Measurements from ENCODE around the gene ZNF860.

ZNF860 gene

DNA sequence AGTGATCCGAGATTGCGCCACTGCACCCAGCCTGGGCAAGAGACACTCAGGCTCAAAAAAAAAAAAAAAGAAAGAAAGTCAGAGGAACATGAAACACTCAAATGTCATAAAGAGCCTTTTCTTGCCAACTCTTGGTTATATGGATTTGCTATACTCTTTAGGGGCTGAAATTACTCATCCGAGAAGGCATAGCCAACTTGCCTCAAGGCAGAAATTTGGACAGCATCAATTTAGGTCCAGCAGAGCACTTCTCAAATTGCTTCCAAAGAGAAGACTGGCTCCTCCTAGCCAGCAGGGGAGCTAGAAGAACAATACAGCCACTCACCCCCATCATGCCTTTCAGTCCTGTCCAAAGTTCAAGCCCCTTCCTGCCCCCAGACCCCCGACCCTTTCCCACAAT, 44.3 kb upstream of the ZNF860 start:
- Histone ChIP-seq H3K4me3 (ENCODE audit: low read depth, low read length) (no peak overlapping the region), H3K27ac (no peak overlapping the region), H3K27me3 (replicated peaks) (no peaks in the 10 kb centered on the region), H3K36me3 (replicated peaks) (no peaks in the 10 kb centered on the region)
- in situ Hi-C loops (cut with HindIII; ENCODE audit: low pct_ligation_motif_present, low sequenced_read_pairs) = no loop called here
- TF ChIP-seq, protein P1, sequence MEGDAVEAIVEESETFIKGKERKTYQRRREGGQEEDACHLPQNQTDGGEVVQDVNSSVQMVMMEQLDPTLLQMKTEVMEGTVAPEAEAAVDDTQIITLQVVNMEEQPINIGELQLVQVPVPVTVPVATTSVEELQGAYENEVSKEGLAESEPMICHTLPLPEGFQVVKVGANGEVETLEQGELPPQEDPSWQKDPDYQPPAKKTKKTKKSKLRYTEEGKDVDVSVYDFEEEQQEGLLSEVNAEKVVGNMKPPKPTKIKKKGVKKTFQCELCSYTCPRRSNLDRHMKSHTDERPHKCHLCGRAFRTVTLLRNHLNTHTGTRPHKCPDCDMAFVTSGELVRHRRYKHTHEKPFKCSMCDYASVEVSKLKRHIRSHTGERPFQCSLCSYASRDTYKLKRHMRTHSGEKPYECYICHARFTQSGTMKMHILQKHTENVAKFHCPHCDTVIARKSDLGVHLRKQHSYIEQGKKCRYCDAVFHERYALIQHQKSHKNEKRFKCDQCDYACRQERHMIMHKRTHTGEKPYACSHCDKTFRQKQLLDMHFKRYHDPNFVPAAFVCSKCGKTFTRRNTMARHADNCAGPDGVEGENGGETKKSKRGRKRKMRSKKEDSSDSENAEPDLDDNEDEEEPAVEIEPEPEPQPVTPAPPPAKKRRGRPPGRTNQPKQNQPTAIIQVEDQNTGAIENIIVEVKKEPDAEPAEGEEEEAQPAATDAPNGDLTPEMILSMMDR (IDR thresholded peaks at IDR 0.05; ENCODE audit: low read depth, low read length, missing control alignments) = no peak
- no peak for DNase-seq

DNA sequence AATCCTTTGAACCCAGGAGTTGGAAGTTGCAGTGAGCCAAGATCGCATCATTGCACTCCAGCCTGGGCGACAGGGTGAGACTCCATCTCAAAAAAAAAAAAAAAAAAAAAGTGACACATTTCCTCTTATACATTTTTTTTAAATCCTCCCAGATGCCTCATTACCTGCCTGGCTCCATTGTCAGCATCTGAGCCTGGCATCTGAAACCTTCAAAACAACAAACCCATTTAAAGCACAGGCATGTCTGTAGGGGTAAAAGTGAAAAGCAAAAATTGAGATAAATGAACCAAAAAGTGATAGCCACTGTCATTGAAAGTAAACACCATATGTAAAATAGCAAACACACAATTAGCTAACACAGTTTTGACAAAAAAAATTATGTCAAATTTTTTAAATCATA, 39.1 kb upstream of the ZNF860 start:
- Histone ChIP-seq H3K4me3 (ENCODE audit: low read depth, low read length) (no peak overlapping the region), H3K27ac (no peak overlapping the region), H3K27me3 (replicated peaks) (no peaks in the 10 kb centered on the region), H3K36me3 (replicated peaks) (no peaks in the 10 kb centered on the region)
- TF ChIP-seq, protein P1 (IDR thresholded peaks at IDR 0.05; ENCODE audit: low read depth, low read length, missing control alignments) = no peak
- in situ Hi-C loops (cut with HindIII; ENCODE audit: low pct_ligation_motif_present, low sequenced_read_pairs) = no loop called here
- DNase-seq = no peak

DNA sequence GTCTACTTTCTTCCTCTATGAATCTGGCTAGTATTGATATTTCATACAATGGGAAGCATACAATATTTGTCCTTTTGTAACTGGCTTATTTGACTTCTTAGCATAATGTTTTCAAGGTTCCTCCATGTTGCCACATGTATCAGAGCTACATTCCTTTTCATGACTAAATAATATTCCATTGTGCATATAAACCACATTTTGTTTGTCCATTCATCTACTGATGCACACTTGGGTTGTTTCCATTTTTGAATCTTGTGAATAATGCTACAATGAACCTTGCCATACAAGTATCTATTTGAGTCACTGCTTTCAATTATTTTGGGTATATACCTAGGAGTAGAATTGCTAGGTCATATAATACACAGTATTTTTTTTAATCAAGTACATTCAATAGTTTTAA, 38.5 kb upstream of the ZNF860 start:
- TF ChIP-seq, protein P1 (IDR thresholded peaks at IDR 0.05; ENCODE audit: low read depth, low read length, missing control alignments) = no peak
- in situ Hi-C loops (cut with HindIII; ENCODE audit: low pct_ligation_motif_present, low sequenced_read_pairs) = no loop called here
- H3K27ac ChIP-seq = no peak overlapping the region

DNA sequence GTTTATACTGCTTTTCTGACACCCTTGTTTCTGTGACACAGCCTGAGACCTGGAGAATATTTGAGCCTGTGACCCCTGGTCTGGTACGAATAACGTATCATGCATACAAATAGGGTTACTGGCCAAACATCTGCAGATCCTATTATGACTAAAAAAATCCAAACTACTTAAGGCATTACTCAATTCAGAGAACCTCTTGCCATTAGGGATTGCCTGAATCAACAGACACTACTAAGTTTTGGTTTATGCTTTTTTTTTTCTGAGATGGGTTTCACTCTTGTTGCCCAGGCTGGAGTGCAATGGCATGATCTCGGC, 35.9 kb upstream of the ZNF860 start:
- Histone ChIP-seq H3K36me3 (replicated peaks) (no peaks in the 10 kb centered on the region), H3K27me3 (replicated peaks) (no peaks in the 10 kb centered on the region), H3K4me3 (ENCODE audit: low read depth, low read length) (no peak overlapping the region), H3K27ac (no peak overlapping the region)
- in situ Hi-C loops (cut with HindIII; ENCODE audit: low pct_ligation_motif_present, low sequenced_read_pairs) = no loop called here
- DNase-seq = no peak
- TF ChIP-seq, protein P1 (IDR thresholded peaks at IDR 0.05; ENCODE audit: low read depth, low read length, missing control alignments) = no peak

More for the DNA sequence above, 38.5 kb upstream of the ZNF860 start:
- H3K4me3 ChIP-seq (ENCODE audit: low read depth, low read length) = no peak overlapping the region
- H3K36me3 ChIP-seq (replicated peaks) = no peaks in the 10 kb centered on the region
- no peaks in the 10 kb centered on the region for H3K27me3 ChIP-seq (replicated peaks)
- no peak for DNase-seq

DNA sequence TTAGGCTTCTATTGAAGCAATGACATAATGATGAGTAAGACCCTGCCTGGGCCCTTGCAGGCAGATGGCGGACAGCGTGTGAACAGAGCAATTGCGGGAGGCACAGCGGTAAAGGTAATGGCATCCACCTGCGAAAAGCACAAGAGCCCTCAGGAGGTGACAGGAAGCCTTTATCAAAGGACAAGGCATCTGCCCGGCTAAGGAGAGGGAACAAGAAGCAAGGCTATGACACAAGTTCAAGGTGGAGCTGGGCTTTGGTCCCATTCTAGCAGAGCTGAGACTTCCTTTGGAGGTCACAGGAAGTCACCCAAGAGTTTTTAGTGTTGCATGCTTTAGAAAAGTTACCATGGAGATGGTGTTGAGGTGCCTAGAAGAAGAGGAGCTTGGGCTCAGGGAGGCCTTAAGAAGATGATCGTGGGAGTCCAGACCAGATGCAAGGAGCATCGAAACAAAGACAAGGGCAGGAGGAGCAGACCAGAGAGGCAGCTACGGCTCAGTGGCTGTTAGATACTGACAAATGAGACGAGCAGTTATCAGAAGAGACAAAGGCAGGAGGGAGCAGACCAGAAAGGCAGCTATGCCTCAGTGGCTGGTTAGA, 35.0 kb upstream of the ZNF860 start:
- no peak for DNase-seq
- in situ Hi-C loops (cut with HindIII; ENCODE audit: low pct_ligation_motif_present, low sequenced_read_pairs) = no loop called here
- no peak overlapping the region for H3K4me3 ChIP-seq (ENCODE audit: low read depth, low read length)

DNA sequence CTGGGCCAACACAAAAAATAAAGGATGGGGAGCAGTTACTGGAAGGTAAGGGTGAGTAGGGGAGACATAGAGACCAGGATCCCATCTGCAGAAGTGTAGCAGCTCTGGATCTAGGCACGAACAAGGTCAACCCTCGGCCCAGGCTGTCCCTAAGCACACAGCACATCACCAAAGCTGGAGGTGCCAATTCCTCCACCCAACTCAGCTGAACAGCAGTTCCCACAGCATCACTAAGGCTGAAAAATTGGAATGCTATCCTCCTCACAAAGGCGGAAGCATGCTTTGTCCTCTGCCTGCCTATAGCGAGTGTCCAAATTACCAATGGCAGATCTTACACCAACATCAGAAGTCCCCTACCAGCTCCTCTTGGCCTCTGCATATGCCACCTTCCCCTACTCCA, 34.4 kb upstream of the ZNF860 start:
- DNase-seq = no peak
- H3K27ac ChIP-seq = no peak overlapping the region
- H3K27me3 ChIP-seq (replicated peaks) = no peaks in the 10 kb centered on the region
- H3K36me3 ChIP-seq (replicated peaks) = no peaks in the 10 kb centered on the region
- H3K4me3 ChIP-seq (ENCODE audit: low read depth, low read length) = no peak overlapping the region
- TF ChIP-seq, protein P1 (IDR thresholded peaks at IDR 0.05; ENCODE audit: low read depth, low read length, missing control alignments) = no peak
- in situ Hi-C loops (cut with HindIII; ENCODE audit: low pct_ligation_motif_present, low sequenced_read_pairs) = no loop called here

More for the DNA sequence above, 35.0 kb upstream of the ZNF860 start:
- TF ChIP-seq, protein P1 (IDR thresholded peaks at IDR 0.05; ENCODE audit: low read depth, low read length, missing control alignments) = no peak
- no peaks in the 10 kb centered on the region for H3K36me3 ChIP-seq (replicated peaks)
- no peak overlapping the region for H3K27ac ChIP-seq
- H3K27me3 ChIP-seq (replicated peaks) = no peaks in the 10 kb centered on the region
